Small intestine (tissue), 7 donors: Measurements from ENCODE around the gene TNPO3. TPM values are rescaled to one million over a fixed set of nuclear protein-coding genes. Genes with fewer than 3 reads are reported as not detected.
A peak's percentile ranks its signal among the peaks of the same experiment; 100 is the strongest.
"Not testable (repeated sequence)": the region's sequence is repeated elsewhere in the genome, so short reads cannot be mapped to it uniquely, and the experiment has no call there.

Experiments
- DNase-seq, 2 donors: peaks; one replicate each; pipeline versions ENCODE4 v3.0.0 to v3.0.0-alpha.2; 2013
- FAIRE-seq: peaks from 2 replicates; lab custom pipeline; 2012; peaks lifted over from hg19 to GRCh38; lab: Jason Lieb, UNC
- H3K27ac ChIP-seq, 3 donors: one replicate each; pipeline ENCODE4 v1.5.1; 2013; ENCODE audit warnings: low read length in 2 of 3, mild to moderate bottlenecking in 2 of 3, control low read depth in 1 of 3, inconsistent platforms in 1 of 3, low read depth in 1 of 3, moderate library complexity in 1 of 3
- H3K27me3 ChIP-seq, 3 donors: one replicate each; pipeline ENCODE4 v1.6.1; 2013; ENCODE audit warnings: low read length in 3 of 3, inconsistent platforms in 1 of 3; ENCODE audit not compliant: control insufficient read depth in 3 of 3, insufficient read depth in 3 of 3
- H3K36me3 ChIP-seq, 3 donors: one replicate each; pipeline ENCODE4 v1.6.1; 2013; ENCODE audit warnings: low read length in 3 of 3, inconsistent platforms in 1 of 3, low read depth in 1 of 3, mild to moderate bottlenecking in 1 of 3, moderate library complexity in 1 of 3; ENCODE audit not compliant: control insufficient read depth in 3 of 3, insufficient read depth in 2 of 3
- H3K4me1 ChIP-seq, 3 donors: one replicate each; pipeline ENCODE4 v1.6.1; 2013; ENCODE audit warnings: low read length in 2 of 3, inconsistent platforms in 1 of 3, low read depth in 1 of 3, mild to moderate bottlenecking in 1 of 3, moderate library complexity in 1 of 3; ENCODE audit not compliant: control insufficient read depth in 3 of 3, insufficient read depth in 2 of 3
- H3K4me3 ChIP-seq, 3 donors: one replicate each; pipeline ENCODE4 v1.5.1; 2013; ENCODE audit warnings: low read length in 3 of 3, control low read depth in 1 of 3, inconsistent platforms in 1 of 3, low read depth in 1 of 3, mild to moderate bottlenecking in 1 of 3, moderate library complexity in 1 of 3
- H3K9me3 ChIP-seq, 2 donors: one replicate each; pipeline ENCODE4 v1.6.1; 2013; ENCODE audit warnings: low read depth in 1 of 2, low read length in 1 of 2; ENCODE audit not compliant: control insufficient read depth in 2 of 2, insufficient read depth in 1 of 2
- WGBS, 3 donors: extraction: QIAGEN DNeasy Blood & Tissue Kit; methylation state at CpG; one replicate each; pipeline ENCODE4 v1.1.7; 2013; 5-methylcytosine and 5-hydroxymethylcytosine counted together
- polyA plus RNA-seq, 4 donors: library from polyadenylated mRNA; stranded (reverse) in 3 of 4; unstranded in 1 of 4; fragments of 200-250 nt in 3 of 4; fragments of 120-200 nt in 1 of 4; gene quantifications; one replicate each; pipeline versions ENCODE4 v1.2.1 to v1.2.3, GENCODE V29; 2013
- donor health status: healthy with polysubstance abuse.
- donor health status: control.
- donor health status: control.
- donor health status: Bipolar disorder and iron deficiency.
- donor health status: healthy.

Gene TNPO3
- polyA plus RNA-seq, 4 donors = 14.1 to 34.1 (median 17.2) TPM

DNA sequence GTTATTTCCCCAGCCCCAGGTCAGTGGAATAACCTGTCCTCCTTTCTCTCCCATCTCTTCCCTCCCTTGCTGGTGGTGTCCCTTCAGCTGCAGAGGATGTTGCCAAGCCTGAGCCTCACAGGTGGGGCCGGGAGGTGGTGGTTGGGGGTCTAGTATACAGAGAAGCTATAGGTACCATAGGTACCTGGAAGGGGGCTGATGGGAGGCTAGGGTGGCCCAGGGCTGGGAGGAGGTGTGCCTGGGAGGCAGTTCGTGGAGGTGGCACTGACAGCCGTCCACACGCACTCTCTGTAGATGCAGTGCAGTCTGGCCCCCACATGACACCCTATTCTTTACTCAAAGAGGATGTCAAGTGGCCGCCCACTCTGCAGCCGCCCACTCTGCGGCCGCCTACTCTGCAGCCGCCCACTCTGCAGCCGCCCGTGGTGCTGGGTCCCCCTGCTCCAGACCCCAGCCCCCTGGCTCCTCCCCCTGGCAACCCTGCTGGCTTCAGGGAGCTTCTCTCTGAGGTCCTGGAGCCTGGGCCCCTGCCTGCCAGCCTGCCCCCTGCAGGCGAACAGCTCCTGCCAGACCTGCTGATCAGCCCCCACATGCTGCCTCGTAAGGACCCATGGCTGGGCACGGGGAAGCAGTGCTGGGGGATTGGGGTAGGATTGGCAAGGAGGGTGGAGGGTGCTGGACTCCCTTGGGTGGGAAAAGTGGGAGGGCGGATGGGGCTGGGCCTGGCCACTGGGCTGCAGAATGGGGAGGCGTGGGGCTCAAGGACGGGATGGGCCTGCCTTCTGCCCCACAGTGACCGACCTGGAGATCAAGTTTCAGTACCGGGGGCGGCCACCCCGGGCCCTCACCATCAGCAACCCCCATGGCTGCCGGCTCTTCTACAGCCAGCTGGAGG, 107.7 kb downstream of the TNPO3 start:
- Histone ChIP-seq H3K36me3 (peaks cover 0 to 37% (median 0%) of the 10 kb centered on the region in 3 donors), H3K27me3 (no peaks in the 10 kb centered on the region), H3K4me3 (no peak overlapping the region), H3K27ac (no peak overlapping the region), H3K4me1 (no peaks in the 10 kb centered on the region), H3K9me3 (no peaks in the 10 kb centered on the region)
- DNase-seq = no peak
- 82 to 91% (median 84%) methylated on average over 18 to 22 of the region's 22 CpGs for WGBS, 3 donors
- FAIRE-seq = no peak

DNA sequence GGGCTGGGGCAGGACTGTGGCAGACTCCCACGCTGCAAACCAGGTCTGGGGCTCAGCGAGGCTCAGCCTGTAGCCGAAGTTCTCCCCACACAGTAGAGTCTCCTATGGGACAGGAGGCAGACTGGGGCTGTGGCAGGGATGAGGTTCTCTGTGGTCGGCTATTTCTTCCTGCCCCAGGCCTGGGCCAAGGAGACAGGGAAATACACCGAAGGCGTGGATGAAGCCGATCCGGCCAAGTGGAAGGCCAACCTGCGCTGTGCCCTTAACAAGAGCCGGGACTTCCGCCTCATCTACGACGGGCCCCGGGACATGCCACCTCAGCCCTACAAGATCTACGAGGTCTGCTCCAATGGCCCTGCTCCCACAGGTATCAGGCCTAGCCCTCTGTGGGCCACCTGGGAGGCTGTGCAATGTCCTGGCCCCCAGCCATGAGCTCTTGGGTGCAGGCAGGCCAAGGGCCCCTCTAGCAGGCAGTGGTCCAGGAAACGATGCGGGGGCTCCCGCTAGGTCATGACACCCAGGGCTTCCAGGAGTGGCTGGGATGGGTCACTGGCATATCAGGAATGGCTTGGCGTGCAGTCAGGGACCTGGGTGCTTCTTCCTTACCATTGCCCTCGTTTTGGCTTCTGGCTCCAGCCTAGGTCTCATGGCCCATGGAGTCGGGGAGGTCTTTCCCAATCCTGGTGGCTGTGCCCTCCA, 109.1 kb downstream of the TNPO3 start:
- H3K9me3 ChIP-seq = no peaks in the 10 kb centered on the region
- H3K27me3 ChIP-seq = no peaks in the 10 kb centered on the region
- H3K4me1 ChIP-seq = no peaks in the 10 kb centered on the region
- DNase-seq (no peak), FAIRE-seq (no peak)
- peaks cover 0 to 34% (median 0%) of the 10 kb centered on the region in 3 donors for H3K36me3 ChIP-seq
- no peak overlapping the region for H3K4me3 ChIP-seq
- H3K27ac ChIP-seq = no peak overlapping the region
- 90 to 92% (median 91%) methylated on average over 20 to 21 of the region's 21 CpGs for WGBS, 3 donors

DNA sequence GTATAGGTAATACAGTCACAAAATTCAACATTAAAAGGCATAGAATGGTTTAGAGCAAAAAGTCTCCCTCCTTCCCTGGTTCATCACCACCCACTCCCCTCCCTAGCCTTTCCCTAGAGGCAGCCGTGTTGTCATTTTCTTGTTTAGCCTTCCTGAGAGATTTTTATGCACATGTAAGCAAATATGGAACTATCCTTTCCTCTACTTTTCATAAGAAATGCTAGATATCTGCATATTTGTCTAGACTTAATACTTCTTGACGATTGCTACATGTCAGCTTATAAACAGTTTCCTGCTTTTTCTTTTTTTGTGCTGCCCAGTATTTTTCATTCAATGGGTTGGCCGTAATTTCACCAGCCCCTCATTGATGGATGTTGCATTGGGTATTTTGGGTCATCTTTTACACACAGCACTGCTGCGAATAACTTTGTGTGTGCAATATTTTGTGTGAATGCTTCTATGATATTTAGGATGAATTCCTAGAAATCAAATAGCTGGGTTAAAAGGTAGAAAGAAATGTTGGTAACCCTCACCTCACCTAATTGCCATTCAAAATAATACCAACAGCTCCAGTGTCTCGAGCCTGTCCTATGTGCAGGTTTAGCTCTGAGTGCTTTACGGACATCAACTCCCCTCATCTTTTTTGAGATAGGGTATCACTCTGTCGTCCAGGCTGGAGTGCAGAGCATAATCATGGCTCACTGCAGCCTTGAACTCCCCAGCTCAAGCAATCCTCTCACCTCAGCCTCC, 110.2 kb downstream of the TNPO3 start:
- Histone ChIP-seq H3K4me1 (no peaks in the 10 kb centered on the region), H3K9me3 (no peaks in the 10 kb centered on the region), H3K4me3 (no peak overlapping the region), H3K27me3 (peaks cover 0 to 4% (median 0%) of the 10 kb centered on the region in 3 donors), H3K27ac (no peak overlapping the region), H3K36me3 (peaks cover 0 to 30% (median 0%) of the 10 kb centered on the region in 3 donors)
- FAIRE-seq (no peak), DNase-seq (no peak)
- 76 to 86% (median 85%) methylated on average over 7 of the region's 7 CpGs for WGBS, 3 donors

DNA sequence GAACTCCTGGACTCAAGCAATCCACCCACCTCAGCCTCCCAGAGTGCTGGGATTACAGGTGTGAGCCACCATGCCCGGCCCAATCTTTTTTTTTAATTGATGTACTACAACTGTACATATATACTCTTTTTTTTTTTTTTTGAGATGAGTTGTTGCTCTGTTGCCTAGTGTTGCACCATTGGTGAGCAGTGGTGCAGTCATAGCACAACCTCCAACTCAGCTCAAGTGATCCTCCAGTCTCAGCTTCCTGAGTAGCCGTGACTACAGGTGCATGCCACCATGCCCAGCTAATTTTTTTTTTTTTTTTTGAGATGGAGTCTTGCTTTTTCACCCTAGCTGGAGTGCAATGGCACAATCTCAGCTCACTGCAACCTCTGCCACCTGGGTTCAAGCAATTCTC, 111.7 kb downstream of the TNPO3 start:
- peaks cover 0 to 15% (median 0%) of the 10 kb centered on the region in 3 donors for H3K27me3 ChIP-seq
- not testable (repeated sequence) for H3K4me1 ChIP-seq, H3K27ac ChIP-seq, DNase-seq, H3K4me3 ChIP-seq, H3K9me3 ChIP-seq, FAIRE-seq
- H3K36me3 ChIP-seq = peaks cover 0 to 18% (median 0%) of the 10 kb centered on the region in 3 donors
- WGBS, 3 donors = 88 to 100% (median 96%) methylated on average over 2 of the region's 2 CpGs

DNA sequence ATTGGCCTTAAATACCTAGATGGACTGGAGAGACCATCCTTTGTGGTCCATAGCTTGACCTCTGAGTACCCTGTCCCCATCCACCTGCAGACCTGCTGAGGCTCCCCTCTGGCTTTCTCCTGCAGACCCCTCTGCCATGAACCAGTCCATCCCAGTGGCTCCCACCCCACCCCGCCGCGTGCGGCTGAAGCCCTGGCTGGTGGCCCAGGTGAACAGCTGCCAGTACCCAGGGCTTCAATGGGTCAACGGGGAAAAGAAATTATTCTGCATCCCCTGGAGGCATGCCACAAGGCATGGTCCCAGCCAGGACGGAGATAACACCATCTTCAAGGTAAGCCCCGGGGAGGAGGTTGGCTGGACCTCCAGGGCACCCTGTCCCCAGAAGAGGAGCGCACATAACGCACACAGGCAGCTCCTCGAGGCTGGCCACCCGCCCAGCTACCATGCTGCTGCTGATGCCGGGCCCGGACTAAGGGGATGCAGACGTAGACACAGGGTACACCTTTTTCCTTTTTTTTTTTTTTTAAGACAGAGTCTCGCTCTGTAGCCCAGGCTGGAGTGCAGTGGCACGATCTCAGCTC, 112.9 kb downstream of the TNPO3 start:
- Histone ChIP-seq H3K27ac (no peak overlapping the region), H3K4me1 (peaks cover 0 to 14% (median 0%) of the 10 kb centered on the region in 3 donors), H3K4me3 (no peak overlapping the region), H3K36me3 (peaks cover 0 to 12% (median 0%) of the 10 kb centered on the region in 3 donors), H3K9me3 (no peaks in the 10 kb centered on the region), H3K27me3 (peaks cover 0 to 19% (median 0%) of the 10 kb centered on the region in 3 donors)
- no peak for FAIRE-seq
- 78 to 87% (median 82%) methylated on average over 14 to 16 of the region's 16 CpGs for WGBS, 3 donors
- DNase-seq = no peak

DNA sequence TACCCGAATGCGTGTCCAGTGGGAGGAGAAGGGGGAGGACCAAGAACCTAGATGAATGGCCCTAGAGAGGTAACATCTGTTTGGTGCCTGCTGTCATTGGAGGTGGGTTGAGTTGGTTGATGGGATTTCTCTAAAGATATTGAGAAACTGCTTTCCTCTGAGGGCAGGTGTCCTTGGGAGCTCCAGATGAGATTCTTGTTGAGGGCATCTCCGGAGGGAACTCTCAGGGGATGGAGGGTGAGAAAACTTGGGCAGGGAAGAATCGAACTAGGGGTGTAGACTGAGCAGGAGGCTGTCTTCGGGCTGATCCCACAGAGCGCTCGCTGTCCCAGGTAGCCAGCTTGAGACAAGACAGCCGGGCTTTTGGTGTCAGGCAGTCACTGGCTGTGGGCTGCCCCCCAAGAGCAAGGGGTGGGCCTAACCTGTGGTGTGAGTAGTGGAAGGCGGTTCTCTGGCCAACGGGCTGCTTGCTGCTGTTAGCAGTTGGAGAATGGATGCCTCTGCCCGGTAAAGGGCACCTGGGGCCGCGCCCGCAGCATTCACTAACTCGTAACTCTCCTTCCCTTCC, 113.5 kb downstream of the TNPO3 start:
- no peak for FAIRE-seq
- 83 to 86% (median 83%) methylated on average over 15 of the region's 15 CpGs for WGBS, 3 donors
- H3K27ac ChIP-seq = peak overlapping the region in 1 of 3 donors; percentile 78
- no peak for DNase-seq
- peaks cover 0 to 19% (median 0%) of the 10 kb centered on the region in 3 donors for H3K27me3 ChIP-seq
- H3K36me3 ChIP-seq = peaks cover 0 to 6% (median 0%) of the 10 kb centered on the region in 3 donors
- peaks cover 0 to 20% (median 0%) of the 10 kb centered on the region in 3 donors for H3K4me1 ChIP-seq
- no peak overlapping the region for H3K4me3 ChIP-seq
- no peaks in the 10 kb centered on the region for H3K9me3 ChIP-seq

DNA sequence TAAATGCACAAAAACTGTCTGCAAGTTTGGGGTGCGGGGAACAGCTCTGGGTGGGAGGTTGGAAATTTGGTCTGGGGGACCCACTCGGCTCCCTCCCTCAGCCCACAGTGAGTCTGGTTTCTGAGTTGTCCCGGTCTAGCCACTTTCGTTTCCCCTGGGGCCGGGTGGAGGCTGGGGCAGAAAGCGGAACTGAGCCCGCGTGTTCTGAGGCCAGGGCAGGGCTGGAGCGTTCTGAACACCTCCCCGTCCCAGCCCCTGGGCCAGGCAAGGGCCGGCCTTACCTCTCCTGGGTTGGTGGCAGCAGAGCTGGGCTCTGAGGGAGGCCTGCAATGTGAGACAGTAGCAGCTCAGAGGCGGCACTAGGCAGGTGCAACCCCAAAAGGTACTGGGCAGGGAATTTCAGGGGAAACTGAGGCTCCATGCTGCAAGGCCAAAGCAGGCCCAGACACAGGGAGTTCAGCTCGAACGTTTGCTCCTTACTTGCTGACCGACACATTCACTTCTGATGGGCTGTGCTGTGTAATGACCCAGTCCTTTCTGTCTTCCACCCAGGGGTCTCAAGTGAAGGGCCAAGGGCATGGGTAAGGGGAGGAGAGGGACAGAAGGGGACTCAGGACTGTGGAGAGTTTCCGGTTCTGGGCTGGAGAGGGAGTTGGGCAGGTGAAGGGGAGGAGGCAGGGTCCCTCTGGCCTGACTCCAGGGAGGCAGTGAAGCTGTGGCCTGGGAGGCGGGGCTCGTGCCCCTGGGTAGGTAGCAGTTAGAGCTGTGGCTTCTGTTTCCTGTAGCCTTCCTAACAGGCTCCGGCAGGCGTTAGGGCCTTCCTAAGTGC, 114.2 kb downstream of the TNPO3 start:
- FAIRE-seq (no peak), DNase-seq (no peak)
- H3K4me3 ChIP-seq = no peak overlapping the region
- peaks cover 0 to 1% (median 0%) of the 10 kb centered on the region in 3 donors for H3K36me3 ChIP-seq
- peaks cover 0 to 22% (median 0%) of the 10 kb centered on the region in 3 donors for H3K4me1 ChIP-seq
- no peaks in the 10 kb centered on the region for H3K9me3 ChIP-seq
- peaks cover 0 to 19% (median 0%) of the 10 kb centered on the region in 3 donors for H3K27me3 ChIP-seq
- WGBS, 3 donors = 65 to 87% (median 74%) methylated on average over 20 of the region's 20 CpGs
- H3K27ac ChIP-seq = peak overlapping the region in 2 of 3 donors; percentile 2 to 84
